Mesenchymal stem cell (in vitro differentiated cells and primary cell): ENCODE measurements around the gene URB2.

Source experiments
- DNase-seq: peaks from one replicate; pipeline ENCODE4 v3.0.0-alpha.2; 2013
- H2AFZ ChIP-seq: one replicate; pipeline ENCODE4 v1.6.1; 2013; ENCODE audit warnings: low read depth, mild to moderate bottlenecking, control low read depth, inconsistent platforms, low read length, moderate library complexity
- H2AK5ac ChIP-seq: 2 replicates; pipeline ENCODE4 v1.6.1; 2013; ENCODE audit warnings: low read length, moderate library complexity, mild to moderate bottlenecking, inconsistent platforms; ENCODE audit not compliant: severe bottlenecking
- H2BK120ac ChIP-seq: one replicate; pipeline ENCODE4 v1.6.1; 2013; ENCODE audit warnings: low read depth, mild to moderate bottlenecking, inconsistent platforms, low read length, moderate library complexity
- H2BK12ac ChIP-seq, 2 experiments: one replicate each; pipeline ENCODE4 v1.6.1; 2013; ENCODE audit warnings: inconsistent platforms in 2 of 2, low read length in 2 of 2, mild to moderate bottlenecking in 2 of 2, moderate library complexity in 2 of 2, control low read depth in 1 of 2
- H2BK15ac ChIP-seq: one replicate; pipeline ENCODE4 v1.6.1; 2013; ENCODE audit warnings: mild to moderate bottlenecking, low read depth, inconsistent platforms; ENCODE audit not compliant: poor library complexity, severe bottlenecking
- H2BK5ac ChIP-seq: 2 replicates; pipeline ENCODE4 v1.6.1; 2013; ENCODE audit warnings: low read depth, mild to moderate bottlenecking, low read length, control low read depth, inconsistent platforms; ENCODE audit not compliant: poor library complexity, severe bottlenecking
- H3K14ac ChIP-seq, 2 experiments: one replicate each; pipeline ENCODE4 v1.6.1; 2013; ENCODE audit warnings: inconsistent platforms in 2 of 2, low read length in 2 of 2, control low read depth in 1 of 2, mild to moderate bottlenecking in 1 of 2, moderate library complexity in 1 of 2
- H3K18ac ChIP-seq, 2 experiments: one replicate each; pipeline ENCODE4 v1.6.1; 2013; ENCODE audit warnings: inconsistent platforms in 2 of 2, low read length in 2 of 2, control low read depth in 1 of 2, low read depth in 1 of 2, mild to moderate bottlenecking in 1 of 2
- H3K23ac ChIP-seq, 2 experiments: one replicate each; pipeline ENCODE4 v1.6.1; 2013; ENCODE audit warnings: inconsistent platforms in 2 of 2, low read length in 2 of 2, mild to moderate bottlenecking in 2 of 2, moderate library complexity in 2 of 2, control low read depth in 1 of 2
- H3K27ac ChIP-seq: 2 replicates; pipeline ENCODE4 v1.5.1; 2013; ENCODE audit warnings: mild to moderate bottlenecking, moderate library complexity, low read length, control low read depth, inconsistent platforms; ENCODE audit not compliant: poor library complexity, severe bottlenecking
- H3K27me3 ChIP-seq, 2 experiments: 2 replicates each; pipeline versions ENCODE4 v1.6.1 to v1.7.0; 2013; ENCODE audit warnings: low read length in 2 of 2, mild to moderate bottlenecking in 2 of 2, moderate library complexity in 2 of 2, control low read depth in 1 of 2, inconsistent platforms in 1 of 2; ENCODE audit not compliant: control insufficient read depth in 1 of 2, insufficient read depth in 1 of 2
- H3K36me3 ChIP-seq, 2 experiments: 2 replicates each; pipeline versions ENCODE4 v1.6.1 to v1.7.0; 2013; ENCODE audit warnings: low read length in 2 of 2, control low read depth in 1 of 2, inconsistent platforms in 1 of 2, low read depth in 1 of 2, mild to moderate bottlenecking in 1 of 2; ENCODE audit not compliant: insufficient read depth in 2 of 2, control insufficient read depth in 1 of 2
- H3K4ac ChIP-seq, 2 experiments: one replicate each; pipeline ENCODE4 v1.6.1; 2013; ENCODE audit warnings: inconsistent platforms in 2 of 2, low read length in 2 of 2, mild to moderate bottlenecking in 2 of 2, moderate library complexity in 2 of 2, control low read depth in 1 of 2, low read depth in 1 of 2
- H3K4me1 ChIP-seq: 2 replicates; pipeline ENCODE4 v1.6.1; 2013; ENCODE audit warnings: low read depth, low read length, control low read depth; ENCODE audit not compliant: control insufficient read depth, insufficient read depth
- H3K4me2 ChIP-seq: 2 replicates; pipeline ENCODE4 v1.6.1; 2013; ENCODE audit warnings: low read length, mild to moderate bottlenecking, inconsistent platforms; ENCODE audit not compliant: poor library complexity, severe bottlenecking
- H3K4me3 ChIP-seq, 2 experiments: 2 replicates each; pipeline versions ENCODE4 v1.5.1 to v1.7.0; 2013; ENCODE audit warnings: low read length in 2 of 2, mild to moderate bottlenecking in 2 of 2, control low read depth in 1 of 2, low read depth in 1 of 2; ENCODE audit not compliant: insufficient read depth in 1 of 2
- H3K79me1 ChIP-seq: replicated peaks from 2 replicates; pipeline ENCODE4 v1.6.1; 2013; ENCODE audit warnings: mild to moderate bottlenecking, control low read depth, low read length, inconsistent platforms; ENCODE audit not compliant: poor library complexity, severe bottlenecking
- H3K9ac ChIP-seq: 2 replicates; pipeline ENCODE4 v1.7.0; 2013; ENCODE audit warnings: mild to moderate bottlenecking, low read length, moderate library complexity
- H3K9me3 ChIP-seq: 2 replicates; pipeline ENCODE4 v1.7.0; 2013; ENCODE audit warnings: mild to moderate bottlenecking, low read length; ENCODE audit not compliant: control insufficient read depth
- H4K8ac ChIP-seq: one replicate; pipeline ENCODE4 v1.6.1; 2013; ENCODE audit warnings: inconsistent platforms, mild to moderate bottlenecking, low read length, moderate library complexity
- H4K91ac ChIP-seq: one replicate; pipeline ENCODE4 v1.6.1; 2013; ENCODE audit warnings: mild to moderate bottlenecking, low read length, inconsistent platforms
- WGBS: methylation state at CpG from one replicate; pipeline ENCODE4 v1.1.7; 2013; ENCODE audit warnings: mixed read lengths; 5-methylcytosine and 5-hydroxymethylcytosine counted together

Gene URB2

GRCh38 chr1:229650045-229650444 lies 24.0 kb downstream of the URB2 start:
- H3K36me3 ChIP-seq, result peaks cover 27 to 84% of the 10 kb centered on the region in 2 experiments
- no peak for DNase-seq
- no peak overlapping the region for H2AFZ ChIP-seq
- H2BK15ac ChIP-seq, result no peak overlapping the region
- H3K23ac ChIP-seq, result no peak overlapping the region
- no peaks in the 10 kb centered on the region for H3K9me3 ChIP-seq
- peaks cover 3% of the 10 kb centered on the region for H3K4me1 ChIP-seq
- no peak overlapping the region for H2BK5ac ChIP-seq
- H2BK120ac ChIP-seq, result no peak overlapping the region
- H3K18ac ChIP-seq, result no peak overlapping the region
- WGBS, result 98% methylated on average over 4 of the region's 4 CpGs
- no peak overlapping the region for H2BK12ac ChIP-seq
- H3K4ac ChIP-seq, result no peak overlapping the region
- no peak overlapping the region for H3K4me3 ChIP-seq
- H2AK5ac ChIP-seq, result no peak overlapping the region
- H3K4me2 ChIP-seq, result no peak overlapping the region
- no peak overlapping the region for H3K27ac ChIP-seq
- peaks cover 8% of the 10 kb centered on the region for H3K79me1 ChIP-seq
- H4K91ac ChIP-seq, result no peak overlapping the region
- H4K8ac ChIP-seq, result no peak overlapping the region
- no peaks in the 10 kb centered on the region for H3K27me3 ChIP-seq
- H3K9ac ChIP-seq, result no peak overlapping the region
- no peak overlapping the region for H3K14ac ChIP-seq

- Histone ChIP-seq H4K8ac (no peak overlapping the region), H3K27ac (no peak overlapping the region), H3K36me3 (peaks cover 21 to 83% of the 10 kb centered on the region in 2 experiments), H3K14ac (no peak overlapping the region), H3K23ac (no peak overlapping the region), H2BK5ac (no peak overlapping the region), H2BK120ac (no peak overlapping the region), H2AK5ac (no peak overlapping the region), H2BK15ac (no peak overlapping the region), H3K79me1 (peaks cover 5% of the 10 kb centered on the region), H3K18ac (no peak overlapping the region), H3K4ac (no peak overlapping the region), H2BK12ac (no peak overlapping the region), H4K91ac (no peak overlapping the region), H3K4me3 (no peak overlapping the region), H2AFZ (no peak overlapping the region), H3K9ac (no peak overlapping the region), H3K27me3 (no peaks in the 10 kb centered on the region), H3K9me3 (no peaks in the 10 kb centered on the region), H3K4me2 (no peak overlapping the region), H3K4me1 (no peaks in the 10 kb centered on the region)
- no peak for DNase-seq
- 97% methylated on average over 2 of the region's 3 CpGs for WGBS
These were observed 25.5 kb downstream of the URB2 start for GRCh38 chr1:229651546-229651945.

- Histone ChIP-seq H4K8ac (no peak overlapping the region), H3K14ac (no peak overlapping the region), H2AK5ac (no peak overlapping the region), H3K27me3 (no peaks in the 10 kb centered on the region), H2BK5ac (no peak overlapping the region), H2AFZ (no peak overlapping the region), H2BK12ac (no peak overlapping the region), H3K9ac (no peak overlapping the region), H3K23ac (no peak overlapping the region), H3K9me3 (no peaks in the 10 kb centered on the region), H3K4me3 (no peak overlapping the region), H3K4me2 (no peak overlapping the region), H4K91ac (no peak overlapping the region), H3K4ac (no peak overlapping the region), H2BK120ac (no peak overlapping the region), H3K27ac (no peak overlapping the region), H3K4me1 (no peaks in the 10 kb centered on the region), H3K36me3 (peaks cover 13 to 82% of the 10 kb centered on the region in 2 experiments), H2BK15ac (no peak overlapping the region), H3K18ac (no peak overlapping the region), H3K79me1 (peaks cover 4% of the 10 kb centered on the region)
- no peak for DNase-seq
- no CpG with 5 or more reads among the region's 1 CpG for WGBS
These were observed 27.4 kb downstream of the URB2 start for GRCh38 chr1:229653420-229653819.

- Histone ChIP-seq H3K36me3 (peaks cover 18 to 80% of the 10 kb centered on the region in 2 experiments), H4K91ac (no peak overlapping the region), H2BK5ac (no peak overlapping the region), H4K8ac (no peak overlapping the region), H2BK12ac (no peak overlapping the region), H3K4me2 (no peak overlapping the region), H3K27me3 (no peaks in the 10 kb centered on the region), H3K4ac (no peak overlapping the region), H3K79me1 (peaks cover 6% of the 10 kb centered on the region), H2BK120ac (no peak overlapping the region), H2BK15ac (no peak overlapping the region), H2AK5ac (no peak overlapping the region), H3K4me3 (no peak overlapping the region), H3K9me3 (no peaks in the 10 kb centered on the region), H3K4me1 (no peaks in the 10 kb centered on the region), H3K14ac (no peak overlapping the region), H3K23ac (no peak overlapping the region), H3K27ac (no peak overlapping the region), H2AFZ (no peak overlapping the region), H3K18ac (no peak overlapping the region), H3K9ac (no peak overlapping the region)
- no peak for DNase-seq
- WGBS, result 100% methylated on average over 5 of the region's 5 CpGs
These were observed 29.7 kb downstream of the URB2 start for GRCh38 chr1:229655781-229656180.
